ENCODE data around the gene DEPDC1B.
"Not testable (repeated sequence)": the region's sequence is repeated elsewhere in the genome, so short reads cannot be mapped to it uniquely, and the experiment has no call there.

DEPDC1B gene

DNA sequence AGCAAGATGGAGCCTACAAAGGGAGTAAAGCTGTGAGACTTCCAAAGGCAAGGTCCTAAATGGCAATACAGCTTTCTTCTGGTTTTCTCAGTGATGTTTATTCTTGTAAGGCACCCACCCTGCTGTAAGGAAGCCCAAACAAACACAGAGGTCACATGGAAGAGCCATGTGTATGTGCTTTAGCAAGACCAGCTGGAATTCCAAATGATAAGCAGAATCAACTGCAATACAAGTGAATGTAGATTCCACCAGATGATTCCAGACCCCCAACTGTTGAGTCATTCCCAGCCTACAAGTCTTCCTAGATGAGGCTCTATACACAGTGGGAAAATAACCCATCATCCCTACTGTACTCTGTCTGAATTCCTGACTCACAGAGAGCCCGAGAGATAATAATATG lies 122.8 kb downstream of the DEPDC1B start:
- DNase-seq = no peak

DNA sequence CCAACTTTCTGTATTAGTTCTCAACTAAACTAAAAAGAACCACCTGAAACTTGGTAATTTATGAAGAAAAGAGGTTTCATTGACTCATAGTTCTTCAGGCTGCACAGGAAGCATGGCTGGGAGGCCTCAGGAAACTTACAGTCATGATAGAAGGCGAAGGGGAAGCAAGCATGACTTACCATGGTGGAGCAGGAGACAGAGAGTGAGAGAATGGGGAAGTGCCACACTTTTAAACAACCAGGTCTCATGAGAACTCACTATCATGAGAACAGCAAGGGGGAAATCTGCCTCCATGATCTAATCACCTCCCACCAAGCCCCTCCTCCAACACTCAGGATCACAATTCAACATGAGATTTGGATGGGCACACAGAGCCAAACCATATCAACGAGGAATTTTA lies 123.5 kb downstream of the DEPDC1B start:
- DNase-seq = no peak

DNA sequence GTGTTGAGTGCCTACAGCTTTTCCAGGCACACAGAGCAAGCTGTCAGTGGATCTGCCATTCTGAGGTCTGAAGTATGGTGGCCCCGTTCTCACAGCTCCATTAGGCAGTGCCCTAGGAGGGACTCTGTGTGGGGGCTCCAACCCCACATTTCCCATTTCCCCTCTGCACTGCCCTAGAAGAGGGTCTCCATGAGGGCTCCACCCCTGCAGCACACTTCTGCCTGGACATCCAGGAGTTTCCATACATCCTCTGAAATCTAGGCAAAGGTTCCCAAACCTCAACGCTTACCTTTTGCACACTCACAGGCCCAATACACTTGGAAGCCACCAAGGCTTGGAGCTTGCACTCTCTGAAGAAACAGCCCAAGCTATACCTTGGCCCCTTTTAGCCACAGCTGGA lies 131.3 kb downstream of the DEPDC1B start:
- no peak for DNase-seq

DNA sequence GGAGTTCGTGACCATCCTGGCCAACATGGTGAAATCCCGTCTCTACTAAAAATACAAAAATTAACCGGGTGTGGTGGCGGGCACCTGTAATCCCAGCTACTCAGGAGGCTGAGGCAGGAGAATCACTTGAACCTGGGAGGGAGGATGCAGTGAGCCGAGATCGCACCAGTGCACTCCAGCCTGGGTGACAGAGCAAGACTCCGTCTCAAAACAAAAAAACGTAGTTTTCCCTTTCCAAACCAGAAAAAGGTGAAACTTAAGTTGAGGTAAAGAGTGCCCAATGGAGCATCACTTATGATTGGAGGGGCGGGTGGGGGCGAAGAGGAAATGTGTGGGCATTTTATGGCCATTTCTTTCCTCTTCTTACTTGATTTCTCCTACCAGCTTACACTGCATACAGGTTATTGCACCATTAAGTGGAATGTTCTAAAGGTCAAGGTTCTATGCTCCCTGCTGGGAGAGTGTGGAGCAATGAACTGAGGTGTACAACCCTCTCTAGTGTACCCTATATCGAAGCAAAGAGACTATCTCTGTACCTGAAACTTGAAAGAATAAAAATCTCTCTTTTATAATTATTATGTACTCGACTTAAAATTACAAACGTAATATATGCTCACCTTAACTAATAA lies 136.2 kb downstream of the DEPDC1B start:
- DNase-seq = no peak

DNA sequence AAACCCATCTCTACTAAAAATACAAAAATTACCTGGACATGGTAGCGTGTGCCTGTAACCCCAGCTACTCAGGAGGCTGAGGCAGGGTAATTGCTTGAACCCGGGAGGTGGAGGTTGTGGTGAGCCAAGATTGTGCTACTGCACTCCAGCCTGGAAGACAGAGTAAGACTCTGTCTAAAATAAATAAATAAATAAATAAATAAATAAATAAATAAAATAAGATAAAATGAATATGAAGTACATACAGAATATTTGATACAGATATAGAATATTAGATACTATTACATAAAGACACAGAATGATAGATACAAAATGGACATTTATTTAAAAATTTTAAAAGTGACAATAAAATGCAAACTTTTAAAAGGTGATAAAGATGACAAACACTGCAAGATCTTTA lies 146.7 kb downstream of the DEPDC1B start:
- DNase-seq = not testable (repeated sequence)

DNA sequence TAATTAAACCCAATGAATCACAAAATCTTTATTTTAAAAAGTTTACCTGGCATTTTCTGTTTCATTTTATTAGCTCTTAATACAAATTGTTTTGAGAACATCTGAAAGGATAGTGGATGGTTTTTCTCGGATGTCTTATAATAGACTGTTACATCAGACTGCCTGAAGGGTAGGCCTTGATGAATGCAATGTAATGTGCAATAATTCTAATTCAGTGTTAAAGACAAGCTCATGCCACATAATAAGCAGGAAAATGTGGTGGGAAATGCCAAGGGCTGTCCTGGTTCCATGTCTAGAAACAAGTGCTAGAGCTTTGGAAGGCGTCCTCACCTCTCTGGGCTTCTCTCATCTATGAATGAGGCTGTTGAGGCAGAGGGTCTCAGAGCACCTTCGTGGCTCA lies 148.1 kb downstream of the DEPDC1B start:
- DNase-seq = no peak

DNA sequence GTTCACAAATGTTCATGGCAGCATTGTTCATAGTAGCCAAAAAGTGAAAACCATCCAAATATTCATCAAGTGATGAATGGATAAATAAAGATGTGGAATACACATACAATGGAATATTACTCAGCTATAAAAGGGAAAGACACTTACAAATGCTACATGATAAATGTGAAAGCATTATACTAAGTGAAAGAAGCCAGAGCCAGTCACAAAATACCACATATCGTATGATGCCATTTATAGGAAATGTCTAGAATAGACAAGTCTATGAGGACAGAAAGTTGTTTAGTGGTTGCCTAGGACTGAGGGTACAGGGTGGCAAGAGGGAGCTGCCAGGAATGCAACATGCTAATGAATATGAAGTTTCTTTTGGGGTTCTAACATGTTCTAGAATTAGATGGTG lies 148.7 kb downstream of the DEPDC1B start:
- no peak for DNase-seq

DNA sequence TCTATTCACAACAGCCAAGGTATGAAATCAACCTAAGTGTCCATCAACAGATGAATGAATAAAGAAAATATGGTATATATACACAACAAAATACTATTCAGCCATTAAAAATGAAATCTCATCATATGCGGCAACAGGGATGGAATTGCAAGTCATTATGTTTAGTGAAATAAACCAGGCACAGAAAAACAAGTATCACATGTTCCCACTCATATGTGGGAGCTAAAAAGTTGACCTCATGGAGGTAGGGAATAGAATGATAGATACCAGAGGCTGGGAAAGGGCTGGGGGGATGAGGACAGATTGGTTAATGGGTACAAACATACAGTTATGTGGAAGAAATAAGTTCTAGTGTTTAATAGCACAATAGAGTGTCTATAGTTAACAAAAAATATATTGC lies 149.7 kb downstream of the DEPDC1B start:
- DNase-seq = no peak

DNA sequence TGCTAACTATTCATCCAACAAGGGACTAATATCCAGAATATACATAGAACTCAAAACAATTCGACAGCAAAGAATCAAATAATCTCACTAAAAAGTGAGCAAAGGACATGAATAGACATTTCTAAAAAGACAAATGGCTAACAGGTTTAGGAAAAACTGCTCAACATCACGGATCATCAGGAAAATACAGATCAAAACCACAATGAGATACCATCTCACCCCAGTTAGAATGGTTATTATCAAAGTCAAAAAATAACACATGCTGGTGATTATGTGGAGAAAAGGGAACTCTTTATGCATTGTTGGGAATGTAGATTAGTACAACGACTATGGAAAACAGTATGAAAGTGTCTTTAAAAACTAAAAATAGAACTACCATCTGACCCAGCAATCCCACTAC lies 150.1 kb downstream of the DEPDC1B start:
- no peak for DNase-seq

Measured in NCI-H1092 (cell line).